Activated CD4-positive, alpha-beta T cell treated with anti-CD3 and anti-CD28 coated beads, Interleukin-2, amount 50 U/mL, for 4 hours (primary cell): ENCODE data around the gene USP48.
"Not testable (repeated sequence)": the region's sequence is repeated elsewhere in the genome, so short reads cannot be mapped to it uniquely, and the experiment has no call there.

Experiments
- DNase-seq, 2 experiments: peaks; one replicate each; pipeline ENCODE4 v3.0.0-alpha.2; 2020

Gene USP48

GRCh38 chr1:21770602-21771001 is 12.3 kb downstream of the USP48 start:
- not testable (repeated sequence) for DNase-seq

- no peak for DNase-seq
These were observed 12.7 kb downstream of the USP48 start for GRCh38 chr1:21770201-21770600.

GRCh38 chr1:21767106-21767505 is 15.8 kb downstream of the USP48 start:
- DNase-seq = not testable (repeated sequence)

- no peak for DNase-seq
These were observed 16.7 kb downstream of the USP48 start for GRCh38 chr1:21766210-21766609.

- no peak for DNase-seq
These were observed 18.1 kb downstream of the USP48 start for GRCh38 chr1:21764615-21765423.

GRCh38 chr1:21763694-21764419 is 19.1 kb downstream of the USP48 start:
- DNase-seq = no peak

GRCh38 chr1:21763236-21763635 is 19.7 kb downstream of the USP48 start:
- no peak for DNase-seq

GRCh38 chr1:21762022-21762404 is 20.9 kb downstream of the USP48 start:
- DNase-seq = no peak

GRCh38 chr1:21761052-21761451 is 21.9 kb downstream of the USP48 start:
- no peak for DNase-seq

GRCh38 chr1:21759818-21760217 is 23.1 kb downstream of the USP48 start:
- no peak for DNase-seq

GRCh38 chr1:21759182-21759581 is 23.8 kb downstream of the USP48 start:
- no peak for DNase-seq

- DNase-seq = no peak
These were observed 24.3 kb downstream of the USP48 start for GRCh38 chr1:21758614-21759013.

GRCh38 chr1:21756393-21757089 is 26.4 kb downstream of the USP48 start:
- DNase-seq = no peak

- DNase-seq = no peak
These were observed 27.9 kb downstream of the USP48 start for GRCh38 chr1:21755067-21755466.

- no peak for DNase-seq
These were observed 28.4 kb downstream of the USP48 start for GRCh38 chr1:21754583-21754982.

- DNase-seq = no peak
These were observed 30.8 kb downstream of the USP48 start for GRCh38 chr1:21752186-21752585.

- no peak for DNase-seq
These were observed 31.7 kb downstream of the USP48 start for GRCh38 chr1:21751281-21751680.

GRCh38 chr1:21750841-21751240 is 32.1 kb downstream of the USP48 start:
- no peak for DNase-seq

GRCh38 chr1:21749859-21750468 is 33.0 kb downstream of the USP48 start:
- DNase-seq = no peak

GRCh38 chr1:21749109-21749508 is 33.8 kb downstream of the USP48 start:
- no peak for DNase-seq

GRCh38 chr1:21743476-21743875 is 39.5 kb downstream of the USP48 start:
- DNase-seq = no peak

- DNase-seq = no peak
These were observed 40.4 kb downstream of the USP48 start for GRCh38 chr1:21742578-21742977.

- no peak for DNase-seq
These were observed 41.7 kb downstream of the USP48 start for GRCh38 chr1:21741206-21741605.
